Fibroblast of the aortic adventitia (primary cell): ENCODE data around the gene CALHM2. TPM values are rescaled to one million over a fixed set of nuclear protein-coding genes. Genes with fewer than 3 reads are reported as not detected.

Experiments used
- DNase-seq: peaks from one replicate; pipeline ENCODE4 v3.0.0-alpha.2; 2010; ENCODE audit warnings: low read depth
- H3K4me3 ChIP-seq: 2 replicates; pipeline ENCODE4 v1.5.1; 2011; ENCODE audit warnings: low read depth, mild to moderate bottlenecking, control low read depth, low read length, moderate library complexity
- total RNA-seq: library from RNA; depleted of rRNA; stranded (reverse); fragments of >200 nt; gene quantifications from 2 replicates; pipeline ENCODE4 v1.2.3, GENCODE V29; 2012; ENCODE audit warnings: low replicate concordance
- TF ChIP-seq, protein P1 (sequence below): IDR thresholded peaks from 2 replicates; pipeline ENCODE4 v1.5.1; 2011; ENCODE audit warnings: mild to moderate bottlenecking, low read length, control low read depth, inconsistent platforms; ENCODE audit not compliant: insufficient read depth

Gene CALHM2
- total RNA-seq, 1 donor = 57.6 TPM

DNA sequence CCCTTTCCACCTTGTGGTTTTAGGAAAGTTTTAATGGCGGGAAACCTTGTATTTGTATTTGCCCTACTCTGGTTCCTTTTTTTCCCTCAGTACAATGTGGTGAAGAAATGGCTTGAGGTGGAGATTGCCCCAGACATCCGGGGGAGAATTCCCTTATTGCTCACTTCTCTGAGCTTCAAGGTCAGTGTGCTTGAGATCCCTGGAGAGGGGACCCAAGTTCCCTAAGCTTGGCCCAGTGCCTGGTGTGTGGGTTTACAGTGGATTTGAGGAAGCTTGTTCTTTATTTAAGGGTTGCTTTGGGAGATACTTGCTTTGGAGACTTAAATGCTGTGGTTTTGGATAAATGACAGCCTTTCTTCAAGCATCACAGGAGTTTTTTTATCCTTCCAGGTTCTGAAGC, 18.3 kb downstream of the CALHM2 start:
- H3K4me3 ChIP-seq = no peak overlapping the region
- DNase-seq = peak; percentile 19
- TF ChIP-seq, protein P1, sequence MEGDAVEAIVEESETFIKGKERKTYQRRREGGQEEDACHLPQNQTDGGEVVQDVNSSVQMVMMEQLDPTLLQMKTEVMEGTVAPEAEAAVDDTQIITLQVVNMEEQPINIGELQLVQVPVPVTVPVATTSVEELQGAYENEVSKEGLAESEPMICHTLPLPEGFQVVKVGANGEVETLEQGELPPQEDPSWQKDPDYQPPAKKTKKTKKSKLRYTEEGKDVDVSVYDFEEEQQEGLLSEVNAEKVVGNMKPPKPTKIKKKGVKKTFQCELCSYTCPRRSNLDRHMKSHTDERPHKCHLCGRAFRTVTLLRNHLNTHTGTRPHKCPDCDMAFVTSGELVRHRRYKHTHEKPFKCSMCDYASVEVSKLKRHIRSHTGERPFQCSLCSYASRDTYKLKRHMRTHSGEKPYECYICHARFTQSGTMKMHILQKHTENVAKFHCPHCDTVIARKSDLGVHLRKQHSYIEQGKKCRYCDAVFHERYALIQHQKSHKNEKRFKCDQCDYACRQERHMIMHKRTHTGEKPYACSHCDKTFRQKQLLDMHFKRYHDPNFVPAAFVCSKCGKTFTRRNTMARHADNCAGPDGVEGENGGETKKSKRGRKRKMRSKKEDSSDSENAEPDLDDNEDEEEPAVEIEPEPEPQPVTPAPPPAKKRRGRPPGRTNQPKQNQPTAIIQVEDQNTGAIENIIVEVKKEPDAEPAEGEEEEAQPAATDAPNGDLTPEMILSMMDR = no peak

DNA sequence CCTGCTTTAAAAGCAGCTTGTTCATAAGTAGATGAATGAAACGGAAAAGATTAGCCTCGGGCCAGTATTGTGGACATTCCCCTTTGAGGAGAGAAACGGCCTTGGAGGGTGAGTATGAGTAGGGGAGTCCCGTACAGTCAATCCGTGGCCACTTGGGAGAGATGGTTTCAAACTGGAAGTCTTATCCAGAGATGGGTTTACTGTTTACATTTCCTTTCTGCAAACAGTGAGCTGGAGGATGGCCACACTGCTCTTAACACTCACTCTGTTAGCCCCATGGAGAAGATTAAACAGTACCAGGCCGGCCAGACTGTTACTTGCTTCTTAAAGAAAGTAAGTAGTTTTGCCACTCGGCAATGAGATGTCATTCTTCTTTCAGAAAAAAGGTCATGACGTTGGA, 20.3 kb downstream of the CALHM2 start:
- TF ChIP-seq, protein P1 = no peak
- no peak overlapping the region for H3K4me3 ChIP-seq
- DNase-seq = no peak

DNA sequence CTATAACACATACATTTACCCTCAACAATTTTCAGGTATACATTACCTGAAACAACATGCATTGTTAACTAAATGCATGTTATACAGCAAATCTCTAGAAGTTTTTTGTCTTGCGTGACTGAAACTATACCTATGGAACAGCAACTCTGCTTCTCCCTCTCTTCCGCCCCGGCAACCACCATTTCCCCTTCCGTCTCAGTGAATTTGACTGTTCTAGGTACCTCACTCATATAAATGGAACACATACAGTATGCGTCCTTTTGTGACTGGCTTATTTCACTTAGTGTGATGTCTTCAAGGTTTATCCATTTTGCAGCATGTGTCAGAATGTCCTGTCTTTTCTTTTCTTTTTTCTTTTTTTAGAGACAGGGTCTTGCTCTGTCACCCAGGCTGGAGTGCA, 22.5 kb downstream of the CALHM2 start:
- TF ChIP-seq, protein P1 = no peak
- no peak for DNase-seq

DNA sequence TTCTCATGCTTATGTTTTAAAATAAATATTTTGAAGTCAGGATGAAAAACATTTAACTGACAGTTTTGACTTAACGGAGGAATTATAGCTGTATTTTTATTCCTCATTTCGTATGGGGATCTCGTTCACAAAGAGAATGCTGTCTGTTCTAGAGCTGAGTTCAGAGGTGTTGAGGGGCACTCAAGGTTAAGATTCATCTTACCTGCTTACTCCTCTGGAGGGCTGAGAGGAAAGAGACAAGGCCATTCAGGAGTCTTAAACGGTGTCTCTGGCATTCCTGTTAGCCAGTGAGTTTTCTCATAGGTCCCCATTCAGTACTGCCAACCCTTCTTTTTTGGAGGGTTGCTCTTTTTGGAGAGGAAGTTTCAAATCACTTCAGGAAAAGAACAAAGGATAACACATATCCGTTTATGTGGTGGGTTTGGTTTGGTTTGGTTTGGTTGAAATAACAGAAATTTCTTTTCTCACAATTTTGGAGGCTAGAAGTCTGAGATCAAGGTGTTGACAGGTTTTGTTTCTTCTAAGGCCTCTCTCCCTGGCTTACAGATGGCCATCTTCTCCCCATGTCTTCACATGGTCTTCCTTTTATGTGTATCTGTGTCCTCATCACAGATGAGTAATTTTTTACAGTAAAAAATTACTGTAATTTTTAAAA, 23.1 kb downstream of the CALHM2 start:
- TF ChIP-seq, protein P1 = no peak
- no peak for DNase-seq
- no peak overlapping the region for H3K4me3 ChIP-seq

More for the DNA sequence above, 22.5 kb downstream of the CALHM2 start:
- H3K4me3 ChIP-seq = no peak overlapping the region

DNA sequence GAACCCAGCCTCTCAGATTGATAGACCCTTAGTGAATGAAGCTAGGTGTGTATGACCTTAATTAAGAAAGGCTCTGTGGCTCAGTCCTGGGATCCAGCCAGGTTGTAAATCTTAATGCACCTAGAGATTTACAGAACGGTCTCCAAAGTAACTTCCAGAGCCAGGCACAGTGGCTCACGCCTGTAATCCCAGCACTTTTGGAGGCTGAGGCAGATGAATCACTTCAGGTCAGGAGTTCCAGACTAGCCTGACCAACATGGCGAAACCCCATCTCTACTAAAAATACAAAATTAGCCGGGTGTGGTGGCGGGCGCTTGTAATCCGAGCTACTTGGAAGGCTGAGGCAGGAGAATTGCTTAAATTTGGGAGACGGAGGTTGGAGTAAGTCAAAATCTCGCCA, 24.3 kb downstream of the CALHM2 start:
- no peak overlapping the region for H3K4me3 ChIP-seq
- DNase-seq = no peak
- TF ChIP-seq, protein P1 = no peak

DNA sequence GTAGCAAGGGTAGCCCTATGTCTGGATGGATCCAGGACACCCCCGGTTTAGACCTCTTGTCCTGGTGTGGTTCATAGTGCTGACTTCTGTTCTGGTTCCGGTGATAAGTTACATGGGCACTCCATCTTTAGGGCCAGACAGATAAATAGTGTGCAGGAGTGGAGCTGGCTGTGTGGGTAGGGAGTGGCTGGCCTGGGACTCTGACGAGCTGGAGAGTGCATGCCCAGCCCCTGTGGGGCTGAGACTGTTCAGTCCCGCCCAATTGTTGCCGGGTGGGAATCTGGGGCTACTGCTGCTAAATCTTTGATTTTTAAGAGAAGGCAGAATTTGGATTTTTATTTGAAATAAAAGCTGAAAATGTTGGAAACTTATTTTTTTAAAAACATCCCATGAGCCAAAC, 28.4 kb downstream of the CALHM2 start:
- TF ChIP-seq, protein P1 = no peak
- DNase-seq = no peak
- no peak overlapping the region for H3K4me3 ChIP-seq

DNA sequence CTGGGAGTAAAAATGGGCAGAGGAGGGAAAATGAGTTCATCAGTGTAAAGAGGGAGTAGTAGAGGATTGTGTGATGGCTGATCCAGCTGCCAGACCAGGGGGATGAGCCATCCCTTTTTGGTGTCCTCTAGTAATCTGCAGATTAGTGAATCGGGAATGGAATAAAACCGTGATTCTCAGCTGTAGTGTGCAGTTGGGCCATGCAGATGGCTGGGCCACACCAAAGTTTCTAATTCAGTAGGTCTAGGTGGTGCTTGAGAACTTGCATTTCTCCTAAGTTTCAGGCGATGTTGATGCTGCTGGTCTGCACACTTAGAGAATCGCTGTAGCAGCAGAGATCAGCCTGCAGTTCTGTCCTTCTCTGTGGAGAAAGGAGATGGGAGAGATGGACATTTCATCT, 33.1 kb downstream of the CALHM2 start:
- TF ChIP-seq, protein P1 = no peak
- DNase-seq = no peak
- no peak overlapping the region for H3K4me3 ChIP-seq
